RWPE1 (cell line): ENCODE measurements around the gene SBK1.
"Not testable (repeated sequence)": the region's sequence is repeated elsewhere in the genome, so short reads cannot be mapped to it uniquely, and the experiment has no call there.

Experiments used
- CTCF ChIA-PET: fragments of 350-600 bp; sonication (Branson Sonifier 250); formaldehyde crosslinking; extraction: SDS; loops from one replicate; lab custom pipeline; 2021; lab: Yijun Ruan, JAX
- POLR2A ChIA-PET: fragments of 400-600 bp; formaldehyde crosslinking; extraction: SDS; loops from one replicate; lab custom pipeline; 2020; ENCODE audit warnings: antibody characterized with exemption; ENCODE audit not compliant: low non-redundant PET; lab: Yijun Ruan, JAX
- DNase-seq: peaks from one replicate; pipeline ENCODE4 v3.0.0; 2012; ENCODE audit warnings: low spot score
- H3K27ac ChIP-seq: fragments of 450-650 bp; 2 replicates; pipeline ENCODE4 v1.5.1; 2017
- TF ChIP-seq, protein P1 (sequence below): fragments of 450-650 bp; conservative IDR thresholded peaks from 2 replicates; pipeline ENCODE4 v1.5.1; 2017; ENCODE audit warnings: low read depth, mild to moderate bottlenecking

The SBK1 gene

DNA sequence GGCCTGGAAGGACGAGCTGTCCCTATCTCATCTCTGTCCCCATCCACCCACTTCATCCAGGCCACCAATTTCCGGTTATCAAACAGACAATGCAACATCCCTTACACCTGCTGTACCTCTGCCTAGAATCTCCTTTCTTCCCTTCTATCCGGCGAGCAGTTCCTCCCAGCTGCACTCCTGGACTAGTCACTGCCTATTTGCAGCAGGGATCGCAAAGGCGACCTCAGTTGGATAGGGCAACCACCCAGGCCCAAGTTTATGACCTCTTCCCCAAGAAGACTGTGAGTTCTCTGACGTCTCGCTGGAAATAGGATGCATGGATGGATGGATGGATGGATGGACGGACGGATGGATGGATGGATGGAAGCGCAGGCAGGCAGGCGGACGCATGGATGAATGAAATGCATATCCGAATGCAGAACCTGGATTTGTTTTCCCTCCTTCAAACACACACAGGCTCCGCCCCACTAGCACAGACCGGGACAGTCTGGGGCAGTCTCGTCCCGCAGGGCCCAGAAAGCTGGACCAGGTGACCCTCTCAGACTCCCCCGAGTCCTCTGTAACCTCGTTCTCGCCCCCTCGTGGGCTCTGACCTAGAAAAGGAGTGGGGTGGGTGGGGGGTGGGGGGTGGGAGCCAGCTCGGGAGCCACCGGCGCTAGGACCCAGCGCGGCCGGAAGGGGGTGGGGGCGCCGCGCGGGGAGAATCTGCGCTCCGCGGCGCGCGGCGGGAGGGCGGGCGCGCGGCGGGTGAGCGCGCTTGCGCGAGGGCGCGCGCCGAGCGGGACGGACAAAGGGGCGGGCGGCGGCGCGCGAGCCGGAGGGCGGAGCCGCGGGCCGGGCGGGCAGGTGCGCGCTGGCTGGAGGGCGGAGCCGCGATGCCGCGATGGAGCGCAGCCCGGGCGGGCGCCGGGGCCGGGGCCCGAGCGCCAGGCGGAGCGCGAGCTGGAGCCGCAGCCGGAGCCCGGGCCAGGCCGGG lies at the start of gene SBK1:
SBK1 (plus strand) TSS at position 875 of the 976 bp plus-strand sequence. CDS start 24,867 bp downstream, outside the sequence.
- ChIA-PET POLR2A (no interaction called here), CTCF (interaction anchor here (0.5 to 1.5 kb wide), 4 partner anchors 9 to 32 kb away, joined by 3 to 5 read pairs (median 4); no protein-coding TSS in a partner anchor)
- peak; percentile 94 for DNase-seq
- peak within 1 kb of the TSS; percentile 75 for H3K27ac ChIP-seq
- TF ChIP-seq, protein P1, sequence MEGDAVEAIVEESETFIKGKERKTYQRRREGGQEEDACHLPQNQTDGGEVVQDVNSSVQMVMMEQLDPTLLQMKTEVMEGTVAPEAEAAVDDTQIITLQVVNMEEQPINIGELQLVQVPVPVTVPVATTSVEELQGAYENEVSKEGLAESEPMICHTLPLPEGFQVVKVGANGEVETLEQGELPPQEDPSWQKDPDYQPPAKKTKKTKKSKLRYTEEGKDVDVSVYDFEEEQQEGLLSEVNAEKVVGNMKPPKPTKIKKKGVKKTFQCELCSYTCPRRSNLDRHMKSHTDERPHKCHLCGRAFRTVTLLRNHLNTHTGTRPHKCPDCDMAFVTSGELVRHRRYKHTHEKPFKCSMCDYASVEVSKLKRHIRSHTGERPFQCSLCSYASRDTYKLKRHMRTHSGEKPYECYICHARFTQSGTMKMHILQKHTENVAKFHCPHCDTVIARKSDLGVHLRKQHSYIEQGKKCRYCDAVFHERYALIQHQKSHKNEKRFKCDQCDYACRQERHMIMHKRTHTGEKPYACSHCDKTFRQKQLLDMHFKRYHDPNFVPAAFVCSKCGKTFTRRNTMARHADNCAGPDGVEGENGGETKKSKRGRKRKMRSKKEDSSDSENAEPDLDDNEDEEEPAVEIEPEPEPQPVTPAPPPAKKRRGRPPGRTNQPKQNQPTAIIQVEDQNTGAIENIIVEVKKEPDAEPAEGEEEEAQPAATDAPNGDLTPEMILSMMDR, result no peak

DNA sequence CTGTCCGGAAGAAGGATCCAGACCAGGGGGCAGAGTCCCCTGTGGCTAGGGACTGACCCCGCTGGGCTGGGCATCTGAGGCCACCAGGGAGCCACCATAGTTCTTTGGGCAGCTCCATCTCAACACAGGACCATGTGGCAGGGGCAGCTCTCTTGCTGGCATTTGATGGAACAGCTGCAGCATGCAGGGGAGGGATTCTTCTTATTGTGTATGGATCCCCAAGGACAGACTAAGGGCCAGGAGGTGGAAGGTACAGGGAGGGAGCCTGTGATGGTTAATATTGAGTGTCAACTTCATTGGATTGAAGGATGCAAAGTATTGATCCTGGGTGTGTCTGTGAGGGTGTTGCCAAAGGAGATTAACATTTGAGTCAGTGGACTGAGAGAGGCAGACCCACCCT lies 42.8 kb upstream of the SBK1 start:
- POLR2A ChIA-PET, H3K27ac ChIP-seq: not testable (repeated sequence)
- CTCF ChIA-PET, result interaction anchor here (0.6 kb wide), 1 partner anchor 284 kb away, joined by 3 read pairs; no protein-coding TSS in a partner anchor

DNA sequence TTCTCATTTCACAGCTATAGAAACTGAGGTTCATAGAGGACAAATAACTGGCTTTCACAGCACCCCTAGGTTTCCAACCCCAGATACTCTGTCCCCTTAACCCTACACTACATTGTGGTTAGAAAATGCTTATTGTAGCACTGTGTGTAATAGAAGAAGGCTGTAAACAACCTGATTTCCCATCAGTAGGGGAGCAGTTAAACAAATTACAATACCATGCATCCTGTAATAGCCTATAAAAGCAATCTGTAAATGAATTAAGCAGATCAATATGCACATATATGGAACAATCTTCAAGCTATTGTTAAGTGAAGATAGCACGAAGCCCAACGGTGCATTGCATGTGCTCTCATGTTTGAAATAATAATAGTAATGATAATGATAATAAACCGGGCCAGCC lies 41.3 kb upstream of the SBK1 start:
- POLR2A ChIA-PET, result no interaction called here
- CTCF ChIA-PET, result no interaction called here

More for the DNA sequence above, 42.8 kb upstream of the SBK1 start:
- DNase-seq, result not testable (repeated sequence)

DNA sequence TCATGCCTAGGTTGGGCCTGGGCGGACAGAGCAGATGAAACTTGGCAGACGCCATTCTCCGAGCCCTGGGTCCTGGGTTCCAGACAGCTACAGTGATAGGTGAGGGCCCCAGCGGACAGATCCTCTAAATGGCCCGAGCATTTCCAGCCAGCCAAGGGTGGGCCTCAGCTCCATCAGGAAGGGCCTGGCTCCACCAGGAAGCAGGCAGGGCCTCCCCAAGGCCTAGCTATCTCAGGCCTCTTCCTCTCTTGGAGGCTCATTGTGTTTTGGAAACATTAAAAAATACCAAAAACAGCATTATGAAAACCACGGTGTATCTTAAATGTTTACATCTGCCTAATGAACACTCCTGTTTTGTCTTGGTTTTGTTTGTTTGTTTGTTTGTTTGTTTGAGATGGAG lies 38.2 kb upstream of the SBK1 start:
- no peak overlapping the region for H3K27ac ChIP-seq
- TF ChIP-seq, protein P1, result no peak
- POLR2A ChIA-PET, result no interaction called here
- CTCF ChIA-PET, result no interaction called here
- DNase-seq, result no peak

More for the DNA sequence above, 41.3 kb upstream of the SBK1 start:
- no peak for DNase-seq
- no peak overlapping the region for H3K27ac ChIP-seq
- TF ChIP-seq, protein P1, result no peak

DNA sequence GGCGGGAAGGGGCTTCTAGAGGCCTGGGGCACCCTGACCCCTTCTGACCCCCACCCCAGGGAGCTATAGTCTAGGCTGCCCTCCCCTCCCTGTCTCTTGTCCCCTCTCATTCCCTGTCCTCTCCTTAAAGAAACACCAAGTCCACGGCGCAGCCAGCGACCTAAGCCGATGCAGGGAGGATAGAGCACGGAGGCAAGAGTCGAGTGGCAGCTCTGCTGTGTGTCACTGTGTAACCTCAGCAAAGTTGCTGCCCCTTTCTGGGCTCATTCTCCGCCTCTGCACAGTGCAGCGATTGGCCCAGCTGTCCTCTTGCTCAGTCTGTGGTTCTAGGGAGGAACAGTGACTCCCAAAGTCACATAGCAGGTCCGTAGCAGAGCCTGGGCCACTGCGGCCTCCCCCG lies 36.5 kb upstream of the SBK1 start:
- POLR2A ChIA-PET, result no interaction called here
- CTCF ChIA-PET, result no interaction called here
- no peak for DNase-seq
- TF ChIP-seq, protein P1, result no peak
- no peak overlapping the region for H3K27ac ChIP-seq

DNA sequence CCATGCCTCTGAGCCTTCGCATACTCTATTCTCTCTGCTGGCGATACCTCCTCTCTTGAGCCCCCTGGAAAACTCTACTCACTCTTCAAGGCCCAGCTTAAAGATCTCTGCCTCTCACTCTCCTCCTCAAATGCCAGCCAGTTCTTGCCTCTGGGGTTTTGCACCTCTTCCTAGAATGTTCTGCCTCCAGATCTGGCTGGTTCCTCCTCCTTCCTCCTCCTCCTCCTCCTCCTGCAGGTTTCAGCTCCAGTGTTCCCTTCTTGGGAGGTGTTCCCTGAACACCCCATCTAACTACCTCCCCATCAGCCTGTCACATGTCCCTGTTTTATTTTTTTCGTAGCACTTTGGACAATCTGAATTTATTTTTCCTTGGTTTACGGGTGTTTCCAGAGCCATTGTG lies 35.1 kb upstream of the SBK1 start:
- ChIA-PET POLR2A (no interaction called here), CTCF (interaction anchor here (0.7 kb wide), 1 partner anchor 105 kb away, joined by 3 read pairs; no protein-coding TSS in a partner anchor)
- TF ChIP-seq, protein P1, result no peak
- DNase-seq, result no peak
- no peak overlapping the region for H3K27ac ChIP-seq

DNA sequence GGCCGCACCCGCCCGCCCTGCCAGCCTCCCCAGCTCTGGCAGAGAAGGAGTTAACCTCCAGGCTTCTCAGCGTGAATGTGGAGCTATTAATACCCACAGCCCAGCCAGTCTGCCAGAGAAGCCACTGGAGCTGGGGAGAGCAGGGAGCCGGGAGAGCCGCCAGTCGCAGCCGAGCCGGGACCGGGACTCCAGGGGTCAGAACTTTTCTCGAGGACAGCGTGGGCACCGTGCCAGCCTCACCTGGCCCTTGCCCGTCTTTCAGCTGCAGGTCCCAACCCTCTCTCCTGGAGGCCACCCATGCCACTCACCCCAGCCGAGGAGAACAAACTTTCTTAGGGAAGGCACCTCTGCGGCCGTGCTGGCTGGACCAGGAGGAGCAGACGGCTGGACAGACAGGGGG lies 33.8 kb upstream of the SBK1 start:
- TF ChIP-seq, protein P1, result no peak
- POLR2A ChIA-PET, result no interaction called here
- CTCF ChIA-PET, result no interaction called here
- DNase-seq, result no peak
- H3K27ac ChIP-seq, result no peak overlapping the region
